Measurements from ENCODE around the gene DIPK2B.

Gene DIPK2B, protein sequence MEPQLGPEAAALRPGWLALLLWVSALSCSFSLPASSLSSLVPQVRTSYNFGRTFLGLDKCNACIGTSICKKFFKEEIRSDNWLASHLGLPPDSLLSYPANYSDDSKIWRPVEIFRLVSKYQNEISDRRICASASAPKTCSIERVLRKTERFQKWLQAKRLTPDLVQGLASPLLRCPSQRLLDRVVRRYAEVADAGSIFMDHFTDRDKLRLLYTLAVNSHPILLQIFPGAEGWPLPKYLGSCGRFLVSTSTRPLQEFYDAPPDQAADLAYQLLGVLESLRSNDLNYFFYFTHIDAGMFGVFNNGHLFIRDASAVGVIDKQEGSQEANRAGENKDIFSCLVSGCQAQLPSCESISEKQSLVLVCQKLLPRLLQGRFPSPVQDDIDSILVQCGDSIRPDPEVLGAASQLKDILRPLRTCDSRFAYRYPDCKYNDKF

DNA sequence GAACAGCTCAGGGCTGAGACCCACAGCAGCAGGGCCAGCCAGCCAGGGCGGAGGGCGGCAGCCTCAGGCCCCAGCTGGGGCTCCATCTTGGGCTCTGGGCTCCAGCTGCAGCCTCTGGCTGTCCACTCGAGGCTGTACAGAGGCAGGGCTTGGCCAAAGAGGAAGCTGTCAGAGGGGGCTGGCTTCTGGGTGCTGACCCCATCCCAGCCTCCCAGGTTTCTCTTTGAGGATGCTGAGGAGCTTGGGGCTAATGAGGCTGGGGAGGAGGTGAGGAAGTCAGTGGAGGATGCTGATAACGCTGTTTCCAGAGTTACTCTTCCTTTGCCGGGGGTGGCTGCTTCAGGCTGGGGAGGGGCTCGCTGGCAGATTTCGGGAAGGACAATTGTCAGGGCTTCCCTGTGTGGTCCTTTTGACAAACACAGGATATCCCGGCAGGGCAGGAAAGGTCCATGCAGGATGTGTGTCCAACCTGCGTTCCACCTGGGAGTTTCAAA, at the start of gene DIPK2B:
Gene DIPK2B, minus strand, starts transcription at position 136 of the 494 bp plus-strand sequence. Its CDS starts 50 bp downstream, at position 86.
- DNase-seq (no peak), ATAC-seq (no peak)

DNA sequence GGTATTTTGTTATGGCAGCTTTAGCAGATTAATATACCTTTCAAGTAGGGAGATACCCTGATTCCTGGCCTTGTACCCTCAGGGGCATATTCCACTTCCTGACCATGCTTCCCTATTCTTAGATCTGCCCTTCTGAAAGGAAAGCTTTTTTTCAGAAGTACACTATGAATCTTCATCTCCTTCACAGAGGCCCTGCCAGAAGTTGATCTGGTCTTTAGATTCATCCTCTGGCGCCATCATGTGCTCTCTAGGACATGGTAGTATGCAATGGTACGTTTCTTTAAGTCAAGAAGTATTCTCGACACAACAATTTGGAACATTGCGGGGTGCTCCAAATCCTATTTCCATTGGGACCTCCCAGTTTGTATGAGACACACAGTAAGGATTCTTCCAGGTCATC, 39.6 kb upstream of the DIPK2B start:
- ATAC-seq (no peak), DNase-seq (no peak)

DNA sequence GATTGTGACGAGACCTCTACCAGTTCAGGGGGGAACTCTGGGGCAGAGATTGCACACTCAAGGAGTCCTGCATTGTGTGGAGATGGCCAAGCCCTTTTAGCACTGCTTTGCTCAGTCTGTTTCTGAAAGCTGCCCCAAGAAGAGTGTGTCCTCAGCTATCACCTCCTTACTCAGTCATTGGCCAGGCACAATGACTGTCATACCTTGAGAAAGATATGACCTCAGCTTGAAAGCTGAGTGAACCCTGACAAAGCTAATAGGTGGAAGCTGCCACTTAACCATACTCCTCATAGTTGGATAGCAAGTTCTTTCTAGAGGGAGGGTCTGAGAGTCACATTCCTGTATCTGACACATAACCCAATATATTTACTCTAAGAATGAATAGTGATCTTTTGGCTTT, 37.8 kb upstream of the DIPK2B start:
- ATAC-seq (no peak), DNase-seq (no peak)

DNA sequence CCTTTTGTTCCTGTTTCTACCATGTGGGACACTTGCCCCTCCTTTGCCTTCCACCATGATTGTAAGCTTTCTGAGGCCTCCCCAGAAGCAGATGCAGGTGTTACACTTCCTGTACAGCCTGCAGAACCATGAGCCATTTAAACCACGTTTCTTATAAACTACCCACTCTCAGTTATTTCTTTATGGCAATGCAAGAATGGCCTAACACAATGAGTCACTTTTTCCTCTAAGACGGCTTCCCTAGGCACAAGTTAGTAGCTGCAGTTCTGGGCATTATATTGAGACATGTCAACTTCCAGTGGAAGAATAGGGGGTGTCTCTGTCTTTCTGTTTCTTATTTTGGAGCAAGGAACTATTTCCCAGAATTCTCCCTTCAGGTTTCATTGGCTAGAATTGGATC, 32.9 kb upstream of the DIPK2B start:
- ATAC-seq (no peak), DNase-seq (no peak)

DNA sequence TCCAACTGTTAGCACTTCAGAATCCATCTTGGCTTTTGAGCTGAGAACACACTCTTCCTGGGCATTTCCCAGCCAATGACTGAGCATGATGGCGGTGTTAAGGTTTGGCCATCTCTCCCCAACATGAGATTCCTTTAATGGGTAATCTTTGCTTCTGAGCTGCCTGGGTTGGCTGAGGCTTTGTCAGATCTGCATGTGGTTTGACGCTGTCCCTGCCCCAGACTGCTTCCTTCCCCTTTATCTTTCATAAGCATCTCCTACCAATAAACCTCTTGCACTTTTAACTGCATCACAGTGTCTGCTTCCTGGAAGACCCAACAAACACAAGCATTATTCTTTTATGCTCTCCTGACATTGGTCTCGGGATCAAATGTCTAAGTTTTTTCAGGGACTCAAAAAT, 31.5 kb upstream of the DIPK2B start:
- DNase-seq, result no peak
- no peak for ATAC-seq

DNA sequence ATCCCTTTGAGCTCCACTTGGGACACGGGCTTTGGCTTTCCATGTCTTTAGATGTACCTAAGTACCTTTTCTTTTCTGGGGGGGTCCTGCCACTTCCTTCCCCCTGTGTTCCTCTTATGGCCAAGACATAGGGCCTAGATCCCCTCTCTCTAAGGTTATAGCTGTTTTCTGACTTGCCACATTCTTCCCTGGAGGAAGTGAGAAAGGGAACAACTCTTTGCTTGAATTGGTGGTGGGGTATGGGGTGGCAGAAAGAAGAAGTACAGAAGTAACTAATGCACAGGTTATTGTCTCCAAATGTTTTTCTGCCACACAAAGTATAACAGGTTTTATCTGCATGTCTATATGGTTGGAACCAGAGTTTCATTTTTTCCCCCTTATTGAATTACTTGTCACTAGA, 29.7 kb upstream of the DIPK2B start:
- DNase-seq (no peak), ATAC-seq (no peak)

DNA sequence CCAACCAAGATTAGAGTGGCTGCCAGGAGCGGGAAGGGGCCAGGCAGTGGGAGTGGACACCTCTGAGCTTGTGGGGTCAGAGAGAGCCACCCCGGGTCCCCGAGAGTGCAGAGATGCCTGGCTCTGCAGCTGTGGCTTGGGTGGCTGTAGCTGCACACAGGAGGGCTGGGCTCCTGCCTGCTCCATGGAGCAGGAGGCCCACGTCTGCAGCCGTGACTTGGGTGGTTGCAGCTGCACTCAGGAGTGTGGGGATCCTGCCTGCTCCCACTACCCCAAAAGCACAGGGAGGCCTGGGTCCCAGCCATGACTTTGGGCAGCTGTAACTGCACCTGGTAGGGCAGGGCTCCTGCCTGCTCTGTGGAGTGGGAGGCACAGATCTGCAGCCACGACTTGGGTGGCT, 28.7 kb upstream of the DIPK2B start:
- no peak for DNase-seq
- ATAC-seq, result no peak

DNA sequence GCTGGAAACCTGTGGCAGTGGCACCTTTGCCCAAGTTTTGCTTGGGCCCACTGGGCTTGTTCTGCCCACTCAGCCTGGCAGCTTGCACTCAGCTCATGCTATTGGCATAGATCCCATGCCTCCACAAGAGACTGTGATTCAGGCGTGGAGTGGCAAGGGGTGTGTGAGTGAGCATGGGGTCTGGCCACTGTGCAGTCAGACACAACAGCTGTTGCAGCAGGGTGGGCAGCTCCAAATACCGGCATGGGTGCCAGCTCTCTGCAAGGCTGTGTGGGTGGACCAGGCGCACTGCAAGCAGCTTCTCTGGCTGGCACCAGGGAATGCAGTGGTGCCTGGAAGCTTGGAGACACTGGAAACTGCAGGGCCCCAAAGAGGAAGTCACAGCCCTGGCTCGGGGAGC, 27.4 kb upstream of the DIPK2B start:
- DNase-seq (no peak), ATAC-seq (no peak)

DNA sequence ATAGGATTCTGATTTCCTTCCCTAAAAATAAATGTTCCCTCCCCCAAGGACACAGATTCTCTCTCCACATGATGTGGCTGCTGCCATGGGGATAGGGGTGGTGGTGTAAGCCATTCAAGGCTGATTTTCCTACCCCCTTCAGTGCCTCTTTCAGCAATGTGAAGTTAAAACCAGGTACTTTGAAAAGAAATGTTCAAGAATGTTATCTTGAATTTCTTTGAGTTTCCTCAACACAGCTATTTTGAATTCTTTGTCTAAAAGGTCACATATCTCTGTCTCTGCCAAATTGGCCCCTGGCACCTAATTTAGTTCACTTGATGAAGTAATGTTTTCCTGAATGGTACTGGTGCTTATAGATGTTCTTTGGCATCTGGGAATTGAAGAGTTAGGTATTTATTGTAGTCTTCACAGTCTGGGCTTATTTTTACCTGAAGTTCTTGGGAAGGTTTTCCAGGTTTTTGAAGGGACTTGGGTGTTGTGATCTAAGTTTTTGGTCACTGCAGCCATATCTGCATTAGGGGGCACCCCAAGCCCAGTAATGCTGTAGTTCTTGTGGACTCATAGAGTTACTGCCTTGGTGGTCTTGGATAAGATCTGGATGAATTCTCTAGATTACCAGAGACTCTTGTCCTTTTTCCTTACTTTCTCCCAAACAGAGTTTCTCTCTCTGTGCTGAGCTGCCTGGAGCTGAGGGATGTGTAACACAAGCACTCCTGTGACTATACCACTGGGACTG, 7.6 kb upstream of the DIPK2B start:
- ATAC-seq (no peak), DNase-seq (no peak)

DNA sequence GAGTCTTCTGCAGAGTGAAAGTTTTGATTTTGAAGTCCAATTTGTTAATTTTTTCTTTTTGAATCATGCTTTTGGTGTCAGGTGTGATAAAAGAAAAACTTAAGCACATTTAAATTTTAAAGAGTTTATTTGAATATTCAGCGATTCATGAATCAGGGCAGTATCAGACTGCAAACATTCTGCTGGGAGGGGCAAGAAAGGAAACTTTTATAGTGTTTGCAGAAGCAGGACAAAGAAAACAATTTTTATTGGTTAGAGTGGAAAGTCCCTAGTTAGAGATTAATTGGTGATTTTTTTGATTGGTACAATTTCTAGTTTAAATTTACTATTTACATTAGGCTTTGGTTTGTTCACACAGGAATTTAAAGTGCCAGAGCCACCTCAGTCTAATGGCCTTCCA, 1.5 kb upstream of the DIPK2B start:
- no peak for ATAC-seq
- DNase-seq, result no peak

DNA sequence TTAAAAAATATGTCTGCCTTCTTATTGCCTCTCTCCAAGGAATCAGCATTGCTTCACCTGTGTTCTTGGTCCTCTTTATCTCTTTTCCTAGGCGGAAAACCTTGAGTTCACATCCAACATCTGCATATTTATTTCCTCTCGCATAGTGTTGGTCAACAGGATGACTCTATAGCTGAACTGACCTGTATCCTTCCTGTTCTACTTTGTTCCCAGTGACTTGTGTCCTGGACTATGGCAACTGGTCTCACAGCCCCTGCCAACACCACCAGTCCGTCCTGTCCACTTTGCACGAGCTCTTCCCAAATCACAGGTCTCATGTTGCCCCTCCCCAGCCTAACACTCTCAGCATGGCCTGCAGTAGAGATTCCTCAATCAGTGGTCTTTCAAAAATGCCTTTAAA, 2.0 kb downstream of the DIPK2B start:
- ATAC-seq, result no peak
- DNase-seq, result no peak

DNA sequence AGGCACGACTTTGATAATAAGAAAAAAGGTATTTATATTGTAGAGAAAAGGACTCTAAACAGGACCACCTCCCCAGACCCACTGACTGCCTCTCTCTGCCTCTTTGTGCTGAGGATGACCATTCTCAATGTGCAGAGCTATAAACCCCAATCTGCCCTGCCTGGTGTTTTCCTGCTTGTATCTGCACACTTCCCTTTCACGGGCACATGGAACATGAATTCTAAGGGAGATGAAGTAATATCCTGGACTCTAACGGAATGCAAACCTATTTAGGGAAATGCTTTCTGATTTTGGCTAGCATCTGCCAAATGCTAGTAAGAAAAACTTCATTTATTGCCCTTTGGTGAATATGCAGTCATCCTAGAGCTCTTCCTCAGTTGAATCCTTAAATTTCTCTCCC, 2.4 kb downstream of the DIPK2B start:
- no peak for ATAC-seq

DNA sequence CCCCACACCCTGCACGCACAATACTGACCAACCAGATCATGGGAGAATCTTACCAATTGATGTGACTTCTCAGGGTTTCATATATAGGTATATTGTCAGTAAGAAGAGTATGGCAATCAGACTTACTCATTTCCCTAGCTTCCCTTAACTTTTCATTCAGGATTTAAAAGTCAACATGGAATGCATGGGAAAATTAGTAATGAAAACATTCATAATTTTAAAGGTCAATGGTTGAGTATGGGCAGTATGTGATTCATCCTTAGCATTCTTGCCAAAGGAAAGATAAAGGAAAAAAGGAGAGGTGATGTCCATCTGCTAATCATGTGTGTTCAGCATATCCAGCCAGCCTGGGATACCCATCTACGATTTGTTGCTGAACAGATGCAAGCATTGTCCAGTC, 4.0 kb downstream of the DIPK2B start:
- DNase-seq, result no peak
- ATAC-seq, result no peak

More for the DNA sequence above, 2.4 kb downstream of the DIPK2B start:
- no peak for DNase-seq

DNA sequence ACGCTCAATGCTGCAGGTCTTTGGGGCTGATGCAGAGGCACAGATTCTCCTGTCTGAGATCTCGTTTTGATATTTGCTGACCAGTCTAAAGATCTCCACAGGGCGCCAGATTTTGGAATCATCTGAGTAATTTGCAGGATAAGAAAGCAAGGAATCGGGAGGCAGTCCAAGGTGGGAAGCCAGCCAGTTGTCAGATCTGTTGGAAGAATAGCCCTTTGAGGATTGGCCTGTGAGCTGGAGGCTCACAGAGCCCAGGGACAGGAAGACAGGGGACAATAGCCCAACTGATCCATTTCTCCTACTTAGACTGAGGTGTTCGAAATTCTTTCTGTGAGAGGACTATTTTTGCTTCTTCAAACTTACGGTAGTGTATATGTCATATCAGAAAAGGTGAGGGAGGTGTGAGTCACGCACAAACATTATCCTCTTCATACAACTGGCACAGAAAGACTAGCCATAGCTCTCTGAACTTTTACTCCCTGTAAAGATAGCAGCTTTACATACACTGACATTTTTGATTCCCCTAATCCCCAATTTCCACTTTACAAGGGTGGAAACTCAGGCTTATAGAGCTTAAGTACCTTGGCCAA, 8.8 kb downstream of the DIPK2B start:
- ATAC-seq (no peak), DNase-seq (no peak)

DNA sequence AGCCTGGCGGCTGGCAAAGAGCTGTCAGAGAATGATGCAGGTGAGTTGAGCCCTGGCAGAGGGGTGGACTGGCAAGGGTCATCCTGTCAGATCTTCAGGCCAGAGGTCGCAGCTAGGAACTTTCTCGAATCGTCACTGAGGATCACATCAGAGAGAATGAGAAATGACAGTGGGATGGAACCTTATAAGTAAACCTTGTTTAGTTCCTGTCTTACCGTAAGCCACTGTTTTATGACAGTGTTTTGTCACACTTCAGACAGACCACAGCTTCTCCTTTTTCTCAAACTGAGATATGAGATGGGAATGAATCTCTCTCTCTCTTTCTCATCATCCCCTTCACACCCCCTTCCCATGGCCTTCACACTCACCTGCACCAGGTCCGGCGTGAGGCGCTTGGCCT, 9.3 kb downstream of the DIPK2B start:
- DNase-seq, result no peak
- no peak for ATAC-seq

DNA sequence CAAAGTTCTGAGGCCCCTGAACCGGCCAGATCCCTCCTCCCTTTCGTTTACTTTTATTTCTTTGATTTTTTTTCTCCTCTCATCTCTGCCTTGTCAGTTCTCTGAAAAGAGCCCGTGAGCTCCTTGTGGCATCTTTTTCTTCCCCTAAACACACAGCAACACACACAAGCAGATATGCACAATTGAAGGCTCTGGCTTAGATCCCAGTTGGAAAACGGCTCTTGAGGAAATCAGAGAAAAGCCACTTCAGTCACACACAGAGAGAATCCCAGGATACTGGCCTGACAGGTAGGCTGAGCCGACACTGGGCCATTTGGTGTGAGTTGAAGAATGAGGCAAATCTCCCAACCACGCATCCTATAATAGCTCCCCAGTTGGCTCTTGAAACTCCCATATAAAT, 12.9 kb downstream of the DIPK2B start:
- no peak for DNase-seq

DNA sequence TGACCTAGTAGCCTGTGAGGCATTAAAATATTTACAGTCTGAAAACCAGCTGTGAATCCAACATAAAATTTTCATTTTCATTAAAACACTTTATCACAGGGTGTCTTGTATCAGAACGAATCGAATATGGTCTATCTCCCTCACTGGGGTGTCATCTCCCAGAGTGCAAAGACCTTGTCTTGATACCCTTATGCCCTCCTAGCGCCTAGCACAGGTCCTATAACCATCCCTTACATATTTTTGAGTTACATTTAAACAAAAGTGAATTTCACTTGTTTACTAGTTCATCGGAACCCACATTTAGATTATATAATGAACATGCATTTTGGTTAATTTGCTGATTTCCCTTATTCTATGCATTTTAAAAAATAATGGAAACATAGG, 14.0 kb downstream of the DIPK2B start:
- no peak for DNase-seq
- no peak for ATAC-seq

More for the DNA sequence above, 12.9 kb downstream of the DIPK2B start:
- ATAC-seq, result no peak

DNA sequence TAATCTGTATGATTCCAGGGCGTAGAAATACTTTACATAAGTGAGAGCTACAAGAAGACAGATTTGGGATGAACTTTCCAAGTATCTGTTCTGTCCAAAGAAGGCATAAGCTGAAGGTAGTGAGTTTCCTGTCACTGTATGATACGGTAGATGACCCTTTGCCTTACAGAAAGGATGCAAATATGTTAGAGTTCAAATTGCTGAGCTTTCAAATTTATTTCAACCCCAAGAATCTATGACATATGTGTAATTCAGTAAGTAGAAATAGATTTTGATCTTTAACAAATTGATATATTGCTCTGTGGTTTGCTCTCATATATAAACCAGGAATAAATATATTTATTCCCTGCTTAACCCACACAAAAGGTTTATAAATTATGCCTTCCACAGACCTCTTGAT, 16.5 kb downstream of the DIPK2B start:
- ATAC-seq, result no peak
- DNase-seq, result no peak

DNA sequence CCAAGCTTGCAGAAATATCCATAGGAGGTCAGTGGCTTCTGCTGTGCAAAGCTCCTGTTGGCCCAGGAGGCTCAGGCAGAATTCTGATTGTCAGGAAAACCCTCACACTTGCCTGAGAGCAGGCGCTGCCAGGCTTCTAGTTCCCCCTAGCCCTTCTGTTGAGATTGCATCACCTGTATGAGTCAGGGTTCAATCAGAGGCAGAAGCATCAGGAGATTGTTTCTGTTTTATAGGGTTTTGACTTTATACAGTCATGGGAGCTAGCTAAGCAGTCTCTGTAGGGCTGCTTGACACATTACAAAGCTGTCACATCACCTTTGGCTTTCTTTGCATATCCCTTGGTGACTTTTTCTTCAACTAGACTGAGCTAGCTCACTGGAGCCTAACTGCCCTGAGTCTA, 27.8 kb downstream of the DIPK2B start:
- DNase-seq, result no peak
- ATAC-seq, result no peak

DNA sequence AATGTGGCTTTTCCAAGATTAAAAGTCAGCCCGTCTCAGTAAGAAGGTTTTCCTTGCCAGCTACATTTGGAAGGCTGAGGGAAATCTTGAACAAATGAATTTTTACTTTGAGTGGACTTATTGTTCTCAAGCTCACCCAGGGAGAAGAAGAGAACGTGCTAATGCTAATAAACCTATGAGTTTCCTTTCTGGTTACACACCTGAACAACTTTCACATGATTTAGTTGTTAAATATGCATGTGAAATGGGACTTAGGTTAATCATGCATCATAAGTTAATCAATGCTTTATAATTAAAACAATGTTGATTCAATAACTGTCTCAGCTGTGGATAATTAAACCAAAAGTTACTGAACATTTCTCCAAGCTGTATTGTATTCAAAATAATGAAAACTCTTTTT, 33.9 kb downstream of the DIPK2B start:
- DNase-seq, result no peak
- ATAC-seq, result no peak

DNA sequence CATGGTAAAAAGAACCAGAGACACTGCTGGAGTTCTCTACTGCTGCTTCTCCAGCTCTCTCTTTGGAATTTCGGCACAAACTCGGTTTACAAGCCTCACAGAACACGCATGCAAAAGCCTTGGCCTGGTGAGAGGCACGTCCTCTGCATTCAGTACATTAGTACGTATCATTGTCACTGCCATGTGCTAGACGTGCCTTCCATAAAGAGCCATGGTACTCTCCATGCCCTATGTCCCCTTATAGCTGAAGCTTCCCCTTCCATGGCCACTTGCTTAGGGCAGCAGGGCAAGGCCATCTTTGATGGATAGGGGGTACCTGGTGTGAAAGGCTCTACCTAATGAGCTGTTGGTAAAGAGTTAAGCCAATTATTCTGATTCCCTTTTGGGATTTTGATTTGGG, 35.0 kb downstream of the DIPK2B start:
- no peak for DNase-seq
- ATAC-seq, result no peak

DNA sequence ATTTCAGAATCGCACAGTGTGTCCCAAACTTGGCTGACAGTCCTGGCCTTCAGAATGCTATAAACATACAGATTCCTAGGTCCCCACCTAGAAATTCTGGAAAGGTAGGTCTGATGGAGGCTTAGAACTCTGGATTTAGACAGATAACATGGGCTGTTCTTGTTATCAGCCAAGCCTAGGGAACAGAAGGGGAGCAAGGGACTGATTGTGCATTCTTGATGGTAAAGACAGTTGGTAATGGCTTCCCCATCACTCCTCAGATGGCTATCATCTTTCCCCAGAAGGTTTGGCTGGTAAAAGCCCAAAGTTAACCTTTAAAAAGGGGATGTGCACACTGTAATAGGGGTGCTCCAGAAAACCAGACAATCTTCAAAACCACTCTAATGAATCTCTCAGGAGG, 35.7 kb downstream of the DIPK2B start:
- no peak for ATAC-seq

DNA sequence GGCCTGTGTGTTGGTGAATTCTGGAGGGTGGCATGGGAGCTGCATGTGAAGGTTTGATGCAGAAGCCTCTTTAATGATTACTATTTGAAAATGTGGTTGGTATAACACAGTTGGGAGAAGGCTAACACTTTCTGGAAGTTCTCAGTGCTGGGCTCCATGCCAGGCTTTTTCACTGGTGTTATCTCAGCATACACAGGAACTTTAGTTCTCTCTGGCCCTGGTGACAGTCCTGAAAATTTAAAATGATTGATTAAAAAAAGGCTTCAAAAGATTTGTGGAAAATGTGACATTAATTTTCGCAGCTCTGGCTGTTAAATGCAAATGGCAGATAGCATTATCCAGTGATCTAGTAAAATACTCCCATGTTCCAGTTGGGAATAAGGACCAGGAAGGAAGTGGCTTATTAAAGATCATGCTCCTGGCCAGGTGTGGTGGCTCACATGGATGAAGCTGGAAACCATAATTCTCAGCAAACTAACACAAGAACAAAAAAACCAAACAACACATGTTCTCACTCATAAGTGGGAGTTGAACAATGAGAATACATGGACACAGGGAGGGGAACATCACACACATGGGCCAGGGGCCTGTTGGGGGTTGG, 36.6 kb downstream of the DIPK2B start:
- ATAC-seq (no peak), DNase-seq (no peak)

More for the DNA sequence above, 35.7 kb downstream of the DIPK2B start:
- DNase-seq, result no peak
